Measurements from ENCODE around the gene CCDC97. TPM values are rescaled to one million over a fixed set of nuclear protein-coding genes. Genes with fewer than 3 reads are reported as not detected.
"Not testable (repeated sequence)": the region's sequence is repeated elsewhere in the genome, so short reads cannot be mapped to it uniquely, and the experiment has no call there.

CCDC97 gene
- total RNA-seq, 1 donor = 9.0 TPM

DNA sequence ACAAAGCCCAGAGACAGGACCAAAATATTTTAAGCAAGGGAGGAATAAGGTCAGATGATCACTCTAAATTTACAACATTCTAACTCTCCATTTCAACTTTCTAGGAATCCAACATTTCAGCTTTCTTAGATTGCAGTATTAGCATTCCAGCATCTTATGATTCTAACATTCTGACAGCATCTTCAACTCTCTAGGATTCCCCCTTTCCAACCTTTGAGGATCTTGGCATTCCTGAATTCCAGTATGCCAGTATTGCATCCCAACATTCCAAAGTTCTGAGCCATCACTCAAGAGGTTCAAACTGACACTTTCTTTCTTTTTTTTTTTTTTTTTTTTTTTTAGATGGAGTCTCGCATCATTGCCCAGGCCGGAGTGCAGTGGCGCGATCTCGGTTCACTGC is 30.0 kb downstream of the CCDC97 start:
- TF ChIP-seq, protein P1, sequence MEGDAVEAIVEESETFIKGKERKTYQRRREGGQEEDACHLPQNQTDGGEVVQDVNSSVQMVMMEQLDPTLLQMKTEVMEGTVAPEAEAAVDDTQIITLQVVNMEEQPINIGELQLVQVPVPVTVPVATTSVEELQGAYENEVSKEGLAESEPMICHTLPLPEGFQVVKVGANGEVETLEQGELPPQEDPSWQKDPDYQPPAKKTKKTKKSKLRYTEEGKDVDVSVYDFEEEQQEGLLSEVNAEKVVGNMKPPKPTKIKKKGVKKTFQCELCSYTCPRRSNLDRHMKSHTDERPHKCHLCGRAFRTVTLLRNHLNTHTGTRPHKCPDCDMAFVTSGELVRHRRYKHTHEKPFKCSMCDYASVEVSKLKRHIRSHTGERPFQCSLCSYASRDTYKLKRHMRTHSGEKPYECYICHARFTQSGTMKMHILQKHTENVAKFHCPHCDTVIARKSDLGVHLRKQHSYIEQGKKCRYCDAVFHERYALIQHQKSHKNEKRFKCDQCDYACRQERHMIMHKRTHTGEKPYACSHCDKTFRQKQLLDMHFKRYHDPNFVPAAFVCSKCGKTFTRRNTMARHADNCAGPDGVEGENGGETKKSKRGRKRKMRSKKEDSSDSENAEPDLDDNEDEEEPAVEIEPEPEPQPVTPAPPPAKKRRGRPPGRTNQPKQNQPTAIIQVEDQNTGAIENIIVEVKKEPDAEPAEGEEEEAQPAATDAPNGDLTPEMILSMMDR (IDR thresholded peaks at IDR 0.05; ENCODE audit: extremely low read depth, low read depth, low read length) = no peak
- Histone ChIP-seq H3K36me3 (ENCODE audit: insufficient read depth, low read length) (peaks cover 57% of the 10 kb centered on the region), H3K9me3 (ENCODE audit: low read depth, low read length) (no peaks in the 10 kb centered on the region), H4K20me1 (ENCODE audit: insufficient read depth, low read length) (peaks cover 22% of the 10 kb centered on the region), H3K4me2 (ENCODE audit: insufficient read depth, low read length) (no peak overlapping the region), H3K4me3 (ENCODE audit: insufficient read depth, low read length) (no peak overlapping the region), H2AFZ (ENCODE audit: low read length) (no peak overlapping the region), H3K79me2 (ENCODE audit: insufficient read depth, low read length) (peaks cover 21% of the 10 kb centered on the region), H3K4me1 (ENCODE audit: insufficient read depth, low read length) (no peaks in the 10 kb centered on the region), H3K27ac (ENCODE audit: low read depth, low read length) (no peak overlapping the region), H3K27me3 (ENCODE audit: insufficient read depth, low read length) (no peaks in the 10 kb centered on the region)
- DNase-seq (ENCODE audit: insufficient read length, low spot score, missing footprints) = peak; percentile 87

DNA sequence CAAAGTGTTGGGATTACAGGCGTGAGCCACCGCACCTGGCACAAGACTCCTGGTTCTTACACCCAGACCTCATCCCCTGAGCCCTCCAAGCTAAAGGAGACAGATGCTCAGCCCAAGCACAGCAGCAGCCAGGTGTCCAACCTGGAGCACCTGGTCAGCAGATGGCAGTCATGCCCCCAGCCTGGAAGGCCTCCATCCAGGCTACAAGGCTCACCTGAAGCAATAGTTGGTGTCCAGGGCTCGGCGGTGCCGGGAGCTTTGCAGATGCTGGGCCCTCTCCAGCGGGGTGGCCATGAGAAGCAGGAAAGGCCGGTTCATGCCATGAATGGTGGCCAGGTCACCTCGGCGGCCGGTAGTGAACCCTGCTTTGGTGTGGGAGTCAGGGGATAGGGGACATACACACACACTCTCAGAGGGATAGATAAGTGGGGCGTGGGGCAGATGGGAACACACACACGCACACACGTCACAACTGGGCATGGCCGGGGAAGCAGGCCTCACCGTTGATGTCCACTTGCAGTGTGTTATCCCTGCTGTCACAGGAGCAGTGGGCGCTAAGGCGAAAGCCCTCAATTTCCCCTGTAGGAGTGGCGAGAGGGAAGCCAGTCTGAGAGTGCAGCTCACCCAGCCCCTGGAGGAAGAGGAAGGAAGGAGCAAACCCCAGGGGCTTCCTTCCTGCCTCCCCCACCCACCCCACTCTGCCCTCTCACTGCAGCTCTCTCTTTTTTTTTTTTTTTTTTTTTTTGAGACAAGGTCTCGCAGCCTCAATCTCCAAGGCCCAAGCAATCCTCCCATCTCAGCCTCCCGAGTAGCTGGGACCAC is 31.9 kb downstream of the CCDC97 start:
- Histone ChIP-seq H4K20me1 (ENCODE audit: insufficient read depth, low read length) (peaks cover 23% of the 10 kb centered on the region), H3K4me2 (ENCODE audit: insufficient read depth, low read length) (no peak overlapping the region), H2AFZ (ENCODE audit: low read length) (no peak overlapping the region), H3K4me1 (ENCODE audit: insufficient read depth, low read length) (no peaks in the 10 kb centered on the region), H3K27me3 (ENCODE audit: insufficient read depth, low read length) (no peaks in the 10 kb centered on the region), H3K9me3 (ENCODE audit: low read depth, low read length) (no peaks in the 10 kb centered on the region), H3K4me3 (ENCODE audit: insufficient read depth, low read length) (no peak overlapping the region), H3K27ac (ENCODE audit: low read depth, low read length) (no peak overlapping the region), H3K36me3 (ENCODE audit: insufficient read depth, low read length) (peaks cover 59% of the 10 kb centered on the region), H3K79me2 (ENCODE audit: insufficient read depth, low read length) (peaks cover 22% of the 10 kb centered on the region)
- no peak for DNase-seq (ENCODE audit: insufficient read length, low spot score, missing footprints)
- TF ChIP-seq, protein P1 (IDR thresholded peaks at IDR 0.05; ENCODE audit: extremely low read depth, low read depth, low read length) = no peak

DNA sequence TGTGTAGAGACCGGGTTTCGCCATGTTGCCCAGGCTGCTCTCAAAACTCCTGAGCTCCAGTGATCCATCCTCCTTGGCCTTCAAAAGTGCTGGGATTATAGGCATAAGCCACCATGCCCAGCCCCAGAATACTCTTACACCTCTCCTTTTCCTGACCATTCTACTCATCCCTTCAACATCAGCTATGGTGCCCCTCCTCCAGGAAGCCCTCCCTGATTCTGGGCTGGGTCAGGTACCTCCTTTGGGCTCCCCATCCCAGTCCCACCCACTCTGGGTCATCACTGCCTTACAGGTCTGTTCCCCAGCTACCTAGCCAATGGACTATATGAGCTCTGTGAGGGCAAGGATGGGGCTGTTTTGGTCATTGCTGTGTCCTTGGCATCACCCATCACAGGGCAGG is 34.2 kb downstream of the CCDC97 start:
- Histone ChIP-seq H4K20me1 (ENCODE audit: insufficient read depth, low read length) (peaks cover 27% of the 10 kb centered on the region), H3K27me3 (ENCODE audit: insufficient read depth, low read length) (no peaks in the 10 kb centered on the region), H3K79me2 (ENCODE audit: insufficient read depth, low read length) (peaks cover 34% of the 10 kb centered on the region), H3K4me1 (ENCODE audit: insufficient read depth, low read length) (no peaks in the 10 kb centered on the region), H3K4me2 (ENCODE audit: insufficient read depth, low read length) (no peak overlapping the region), H3K36me3 (ENCODE audit: insufficient read depth, low read length) (peaks cover 54% of the 10 kb centered on the region), H3K27ac (ENCODE audit: low read depth, low read length) (no peak overlapping the region), H3K4me3 (ENCODE audit: insufficient read depth, low read length) (no peak overlapping the region), H3K9me3 (ENCODE audit: low read depth, low read length) (no peaks in the 10 kb centered on the region), H2AFZ (ENCODE audit: low read length) (no peak overlapping the region)
- TF ChIP-seq, protein P1 (IDR thresholded peaks at IDR 0.05; ENCODE audit: extremely low read depth, low read depth, low read length) = no peak
- peak; percentile 14 for DNase-seq (ENCODE audit: insufficient read length, low spot score, missing footprints)

DNA sequence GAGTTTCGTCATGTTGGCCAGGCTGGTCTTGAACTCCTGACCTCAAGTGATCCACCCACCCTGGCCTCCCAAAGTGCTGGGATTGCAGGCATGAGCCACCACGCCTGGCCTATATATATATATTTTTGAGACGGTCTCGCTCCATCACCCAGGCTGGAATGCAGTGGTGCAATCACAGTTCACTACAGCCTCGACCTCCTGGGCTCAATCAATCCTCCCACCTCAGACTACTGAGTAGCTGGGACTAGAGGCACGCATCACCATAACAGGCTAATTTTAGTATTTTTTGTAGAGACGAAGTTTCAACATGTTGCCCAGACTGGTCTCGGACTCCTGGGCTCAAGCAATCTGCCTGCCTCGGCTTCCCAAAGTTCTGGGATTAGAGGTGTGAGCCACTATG is 36.9 kb downstream of the CCDC97 start:
- peaks cover 43% of the 10 kb centered on the region for H3K36me3 ChIP-seq (ENCODE audit: insufficient read depth, low read length)
- peaks cover 60% of the 10 kb centered on the region for H3K79me2 ChIP-seq (ENCODE audit: insufficient read depth, low read length)

More for the DNA sequence above, 36.9 kb downstream of the CCDC97 start:
- not testable (repeated sequence) for H3K9me3 ChIP-seq (ENCODE audit: low read depth, low read length); H3K4me3 ChIP-seq (ENCODE audit: insufficient read depth, low read length); H2AFZ ChIP-seq (ENCODE audit: low read length); H3K27ac ChIP-seq (ENCODE audit: low read depth, low read length); DNase-seq (ENCODE audit: insufficient read length, low spot score, missing footprints); H3K4me2 ChIP-seq (ENCODE audit: insufficient read depth, low read length); H3K27me3 ChIP-seq (ENCODE audit: insufficient read depth, low read length); H3K4me1 ChIP-seq (ENCODE audit: insufficient read depth, low read length)
- peaks cover 40% of the 10 kb centered on the region for H4K20me1 ChIP-seq (ENCODE audit: insufficient read depth, low read length)
